ENCODE results near the gene PIGU. TPM values are rescaled to one million over a fixed set of nuclear protein-coding genes. Genes with fewer than 3 reads are reported as not detected.

The PIGU gene
- total and polyA plus RNA-seq, 5 experiments from 2014 or later, result 11.4 to 25.4 (median 18.3) TPM

DNA sequence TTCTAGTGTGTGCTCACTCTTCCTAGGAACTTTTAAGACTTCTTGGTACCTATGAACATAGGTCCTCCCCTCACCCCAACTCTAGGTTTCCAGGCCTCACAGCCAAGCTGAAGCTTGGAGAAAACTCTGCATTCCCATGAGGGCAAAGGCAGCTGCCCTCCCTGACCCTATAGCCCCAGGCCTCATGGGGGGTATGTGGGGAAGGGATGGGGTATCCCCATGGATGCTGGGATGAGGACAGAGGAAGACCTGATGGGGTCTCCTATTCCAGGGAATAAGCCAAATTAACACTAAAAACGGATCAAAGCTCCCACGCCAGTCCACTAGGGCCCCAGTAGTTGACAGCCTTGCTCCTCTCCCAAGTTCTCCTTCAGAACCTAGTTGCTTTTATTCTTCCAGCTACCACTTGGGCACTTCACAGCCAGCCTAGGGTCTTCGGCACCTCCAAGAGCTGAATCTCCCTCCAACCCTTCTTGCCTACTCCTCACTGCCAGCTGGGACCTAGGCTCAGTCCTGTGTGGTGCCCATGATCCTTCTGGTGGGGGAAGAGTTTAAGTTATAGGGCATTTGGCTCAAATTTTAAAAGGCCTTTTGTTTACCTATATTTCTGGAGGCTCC lies 35.0 kb upstream of the PIGU start:
- Mint-ChIP-seq H3K4me1 (peaks cover 14 to 19% (median 16%) of the 10 kb centered on the region in 4 donors), H3K27me3 (no peaks in the 10 kb centered on the region), H3K9me3 (no peaks in the 10 kb centered on the region), H3K4me3 (peak overlapping the region in 2 of 10 donors; percentile 14 to 30), H3K36me3 (peaks cover 0 to 21% (median 0%) of the 10 kb centered on the region in 3 donors), H3K27ac (peak overlapping the region in 3 of 10 donors; percentile 2 to 69 (median 33))
- DNase-seq (no peak), ATAC-seq (no peak)
- POLR2A ChIA-PET, result no interaction called here

DNA sequence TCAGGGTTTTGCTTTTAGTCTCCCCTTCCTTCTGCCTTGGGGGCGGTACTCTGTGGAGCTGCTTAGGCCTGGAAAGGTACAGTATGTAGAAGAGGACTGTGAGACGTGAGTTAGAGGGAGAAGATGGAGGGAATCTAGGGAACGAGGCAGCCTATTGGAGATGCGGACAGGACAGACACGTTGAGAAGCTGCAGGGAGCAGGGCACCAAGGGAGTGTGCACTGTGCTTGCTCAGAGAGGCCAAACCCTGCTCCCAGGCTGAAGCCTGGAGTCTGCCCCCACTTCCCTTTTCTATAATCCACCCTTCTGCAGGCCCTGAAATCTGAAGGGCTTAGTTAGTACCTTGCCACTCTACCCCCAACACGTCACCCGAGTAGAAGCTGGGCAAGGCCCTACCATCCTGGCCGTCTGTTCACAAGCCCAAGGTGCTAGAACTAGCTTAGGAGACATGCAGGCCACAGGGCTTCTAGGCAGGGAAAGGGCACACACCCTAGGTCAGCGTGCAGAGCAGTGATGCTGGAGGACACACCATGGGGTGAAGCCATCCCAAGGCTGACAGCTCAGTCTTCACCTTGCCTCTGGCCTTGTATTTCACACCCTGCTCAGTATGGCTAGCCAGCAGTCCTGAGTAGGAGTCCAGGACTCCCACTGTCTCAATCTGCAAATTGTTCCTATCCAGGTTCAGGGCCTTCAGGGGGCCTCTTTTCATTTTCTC lies 34.1 kb upstream of the PIGU start:
- H3K36me3 Mint-ChIP-seq, result peaks cover 0 to 21% (median 0%) of the 10 kb centered on the region in 3 donors
- ATAC-seq, result no peak
- H3K9me3 Mint-ChIP-seq, result no peaks in the 10 kb centered on the region
- no peak for DNase-seq
- peaks cover 14 to 19% (median 16%) of the 10 kb centered on the region in 4 donors for H3K4me1 Mint-ChIP-seq
- H3K27me3 Mint-ChIP-seq, result no peaks in the 10 kb centered on the region
- POLR2A ChIA-PET, result interaction anchor here (0.5 to 1.0 kb wide), 2 partner anchors 10 to 85 kb away, joined by 3 to 4 read pairs; no protein-coding TSS in a partner anchor
- peak overlapping the region; percentile 72 to 92 (median 84) for H3K4me3 Mint-ChIP-seq
- H3K27ac Mint-ChIP-seq, result peak overlapping the region in 5 of 10 donors; percentile 74 to 100 (median 81)

DNA sequence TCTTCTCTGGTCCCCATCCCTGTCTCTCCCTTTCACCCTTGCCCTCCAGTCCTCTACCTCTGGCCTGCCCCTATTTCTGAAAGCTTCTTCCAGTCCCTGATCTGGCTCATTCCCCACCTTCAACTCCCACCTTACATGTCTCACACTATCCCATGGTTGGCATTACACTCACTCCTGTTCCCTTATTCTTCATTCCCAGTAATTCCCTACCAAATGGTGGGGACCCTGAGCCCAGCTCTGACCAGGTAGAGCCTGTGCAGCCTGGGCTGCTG lies 33.6 kb upstream of the PIGU start:
- H3K4me3 Mint-ChIP-seq, result peak overlapping the region; percentile 72 to 92 (median 84)
- POLR2A ChIA-PET, result interaction anchor here (0.5 to 1.0 kb wide), 2 partner anchors 10 to 85 kb away, joined by 3 to 4 read pairs; no protein-coding TSS in a partner anchor
- no peak for DNase-seq
- H3K4me1 Mint-ChIP-seq, result peaks cover 14 to 20% (median 16%) of the 10 kb centered on the region in 4 donors
- H3K27ac Mint-ChIP-seq, result peak overlapping the region in 9 of 10 donors; percentile 39 to 100 (median 80)
- H3K9me3 Mint-ChIP-seq, result no peaks in the 10 kb centered on the region
- no peak for ATAC-seq
- H3K27me3 Mint-ChIP-seq, result no peaks in the 10 kb centered on the region
- peaks cover 0 to 19% (median 0%) of the 10 kb centered on the region in 3 donors for H3K36me3 Mint-ChIP-seq

DNA sequence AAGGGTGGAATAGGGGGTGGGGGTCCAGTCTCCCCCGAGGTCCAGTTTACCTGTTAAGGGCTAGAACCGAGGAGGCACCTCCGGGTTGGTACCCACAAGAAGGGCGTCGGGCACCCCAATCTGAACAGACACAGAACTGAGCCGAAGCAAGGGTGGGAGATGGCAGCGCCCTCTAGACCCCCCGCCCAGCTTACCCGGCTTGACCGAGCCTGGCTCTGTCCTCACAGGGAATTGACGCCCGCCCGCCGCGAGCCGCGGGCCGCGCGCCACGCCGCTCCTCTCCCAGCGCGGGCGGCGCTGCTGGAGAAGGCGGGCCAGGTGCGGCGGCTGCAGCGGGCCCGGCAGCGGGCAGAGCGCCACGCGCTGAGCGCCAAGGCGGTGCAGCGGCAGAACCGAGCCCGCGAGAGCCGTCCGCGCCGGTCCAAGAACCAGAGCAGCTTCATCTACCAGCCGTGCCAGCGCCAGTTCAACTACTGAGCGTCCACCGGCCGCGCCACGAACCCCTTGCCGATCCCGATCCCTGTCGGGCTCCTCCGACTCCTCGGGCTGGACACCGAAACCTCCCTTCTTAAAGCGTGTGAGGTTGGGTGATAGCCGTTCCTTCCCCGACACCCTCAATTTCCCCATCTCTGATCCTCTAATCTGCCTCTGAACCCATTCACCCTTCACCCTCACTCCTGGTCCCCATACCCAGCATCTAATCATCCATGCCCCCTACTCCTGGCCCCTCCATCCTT lies 33.1 kb upstream of the PIGU start:
- no peaks in the 10 kb centered on the region for H3K27me3 Mint-ChIP-seq
- DNase-seq (peak in 6 of 10 donors; percentile 39 to 73 (median 56)), ATAC-seq (peak; percentile 38 to 49)
- peak overlapping the region; percentile 72 to 100 (median 93) for H3K27ac Mint-ChIP-seq
- peaks cover 14 to 25% (median 18%) of the 10 kb centered on the region in 4 donors for H3K4me1 Mint-ChIP-seq
- no peaks in the 10 kb centered on the region for H3K9me3 Mint-ChIP-seq
- POLR2A ChIA-PET, result interaction anchor here (1.0 to 3.6 kb wide), 3 partner anchors 11 to 194 kb away, joined by 3 to 12 read pairs (median 5); partner anchors contain the start of genes DYNLRB1 and PIGU
- peak overlapping the region; percentile 72 to 93 (median 87) for H3K4me3 Mint-ChIP-seq
- H3K36me3 Mint-ChIP-seq, result peaks cover 0 to 15% (median 0%) of the 10 kb centered on the region in 3 donors

DNA sequence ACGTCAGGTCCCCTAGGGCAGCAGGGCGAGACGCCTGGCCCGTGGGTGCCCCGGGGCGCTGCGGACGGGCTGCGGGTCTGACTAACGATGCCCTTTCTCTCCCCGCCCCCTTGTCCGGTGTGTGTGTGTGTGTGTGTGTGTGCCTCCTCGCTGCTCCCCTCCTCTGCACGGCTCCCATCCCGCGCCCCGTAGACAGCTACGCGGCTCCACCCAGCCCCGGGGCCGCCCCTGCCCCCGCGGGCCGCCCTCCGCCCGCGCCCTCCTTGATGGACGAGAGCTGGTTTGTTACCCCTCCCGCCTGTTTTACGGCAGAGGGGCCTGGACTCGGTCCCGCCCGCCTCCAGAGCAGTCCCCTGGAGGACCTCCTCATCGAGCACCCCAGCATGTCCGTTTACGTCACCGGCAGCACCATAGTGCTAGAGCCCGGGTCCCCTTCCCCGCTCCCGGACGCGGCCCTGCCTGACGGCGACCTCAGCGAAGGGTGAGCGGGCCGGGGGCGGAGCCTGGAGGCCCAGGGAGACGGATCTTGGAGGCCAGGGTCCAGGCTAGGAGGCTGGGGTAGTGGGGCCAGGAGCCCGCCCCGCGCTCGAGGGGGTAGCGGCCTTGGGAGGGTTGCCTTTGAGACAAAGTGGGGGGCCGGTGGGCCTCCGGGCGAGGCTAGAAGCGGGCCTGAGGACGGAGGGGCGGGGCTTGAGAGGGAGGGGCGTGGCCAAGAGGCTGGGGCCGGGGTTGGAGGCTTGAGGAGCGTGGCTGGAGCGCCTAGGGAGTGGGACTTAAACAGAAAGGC lies 32.3 kb upstream of the PIGU start:
- H3K4me1 Mint-ChIP-seq, result peaks cover 17 to 31% (median 23%) of the 10 kb centered on the region in 4 donors
- peak overlapping the region; percentile 72 to 93 (median 87) for H3K4me3 Mint-ChIP-seq
- POLR2A ChIA-PET, result interaction anchor here (0.7 to 3.6 kb wide), 4 partner anchors 32 to 397 kb away, joined by 3 to 12 read pairs (median 4); partner anchors contain the start of genes DYNLRB1 and PIGU
- H3K27me3 Mint-ChIP-seq, result no peaks in the 10 kb centered on the region
- peaks cover 0 to 7% (median 0%) of the 10 kb centered on the region in 3 donors for H3K36me3 Mint-ChIP-seq
- no peaks in the 10 kb centered on the region for H3K9me3 Mint-ChIP-seq
- peak; percentile 63 to 93 (median 80) for DNase-seq
- ATAC-seq, result peak; percentile 60 to 63
- peak overlapping the region; percentile 53 to 100 (median 93) for H3K27ac Mint-ChIP-seq

DNA sequence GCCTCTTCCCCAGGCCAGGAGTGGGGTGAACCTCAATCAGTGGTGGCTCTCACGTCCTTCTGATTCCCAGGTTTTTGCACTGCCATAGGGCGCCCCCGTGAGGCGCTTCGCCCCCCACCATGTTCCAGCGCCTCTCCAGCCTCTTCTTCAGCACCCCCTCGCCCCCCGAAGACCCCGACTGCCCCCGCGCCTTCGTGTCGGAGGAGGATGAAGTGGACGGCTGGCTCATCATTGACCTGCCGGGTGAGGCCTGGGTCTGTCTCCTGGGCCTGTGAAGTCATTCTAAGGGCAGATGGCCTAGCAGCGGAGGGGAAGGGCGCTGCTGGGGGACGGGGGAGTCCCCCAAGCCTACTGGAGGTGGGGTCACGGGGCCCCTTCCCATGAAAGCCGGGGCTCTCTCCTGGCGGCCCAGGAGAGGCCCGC lies 31.7 kb upstream of the PIGU start:
- ATAC-seq (peak; percentile 16 to 18), DNase-seq (peak; percentile 46 to 80 (median 61))
- POLR2A ChIA-PET, result interaction anchor here (0.9 to 3.6 kb wide), 4 partner anchors 31 to 406 kb away, joined by 3 to 12 read pairs (median 4); partner anchors contain the start of genes AHCY, DYNLRB1 and PIGU
- Mint-ChIP-seq H3K36me3 (peaks cover 0 to 4% (median 0%) of the 10 kb centered on the region in 3 donors), H3K27me3 (no peaks in the 10 kb centered on the region), H3K4me3 (peak overlapping the region; percentile 72 to 93 (median 87)), H3K9me3 (no peaks in the 10 kb centered on the region), H3K27ac (peak overlapping the region in 9 of 10 donors; percentile 57 to 100 (median 93)), H3K4me1 (peaks cover 19 to 35% (median 25%) of the 10 kb centered on the region in 4 donors)

DNA sequence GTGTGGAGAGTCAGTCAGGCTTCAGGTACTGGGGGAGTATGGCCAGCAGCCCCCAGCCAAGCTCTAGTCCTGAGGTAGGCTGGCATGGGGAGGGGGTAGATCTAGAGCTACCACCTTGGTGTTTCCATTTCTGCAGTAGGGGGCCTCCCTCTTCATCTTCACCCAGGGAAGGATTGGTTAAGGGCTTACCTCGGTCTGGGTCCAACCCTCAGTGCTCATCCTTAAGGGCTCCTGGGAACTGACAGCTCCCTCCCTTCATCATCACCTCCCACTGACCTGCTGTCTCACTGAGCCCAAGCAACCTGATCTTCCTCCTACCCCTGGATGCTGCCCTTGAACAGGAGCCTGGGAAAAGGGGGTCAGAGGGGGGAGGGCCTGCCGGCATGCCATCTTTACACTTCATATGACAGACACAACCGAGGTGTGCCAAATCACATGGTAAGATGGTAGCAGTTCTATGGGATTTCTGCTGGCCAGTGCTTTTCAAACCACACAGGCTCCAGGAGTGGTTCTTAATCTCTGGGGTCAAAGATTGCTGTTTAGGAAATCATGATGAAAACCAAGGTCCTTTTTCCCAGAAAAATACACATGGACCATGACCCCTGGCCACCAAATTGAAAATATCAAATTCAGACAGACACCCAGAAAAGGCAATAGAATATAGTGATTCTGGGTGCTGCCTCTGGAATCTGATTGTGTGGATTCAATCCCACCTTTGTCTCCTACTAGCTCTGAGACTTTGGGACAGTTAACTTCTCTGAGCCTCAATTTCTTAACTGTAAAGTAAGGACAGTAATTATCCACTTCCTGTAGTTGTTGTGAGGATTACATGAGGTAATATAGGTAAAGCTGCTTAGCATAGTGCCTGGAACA lies 30.3 kb upstream of the PIGU start:
- peak overlapping the region in 6 of 10 donors; percentile 48 to 100 (median 90) for H3K27ac Mint-ChIP-seq
- peak overlapping the region in 2 of 10 donors; percentile 3 to 86 for H3K4me3 Mint-ChIP-seq
- POLR2A ChIA-PET, result interaction anchor here (3.6 kb wide), 1 partner anchor 30 kb away, joined by 12 read pairs; the partner anchor contains the start of gene PIGU
- peaks cover 0 to 3% (median under 1%) of the 10 kb centered on the region in 5 donors for H3K27me3 Mint-ChIP-seq
- ATAC-seq, result no peak
- DNase-seq, result no peak
- no peaks in the 10 kb centered on the region for H3K9me3 Mint-ChIP-seq
- H3K36me3 Mint-ChIP-seq, result no peaks in the 10 kb centered on the region
- peaks cover 24 to 47% (median 28%) of the 10 kb centered on the region in 4 donors for H3K4me1 Mint-ChIP-seq

DNA sequence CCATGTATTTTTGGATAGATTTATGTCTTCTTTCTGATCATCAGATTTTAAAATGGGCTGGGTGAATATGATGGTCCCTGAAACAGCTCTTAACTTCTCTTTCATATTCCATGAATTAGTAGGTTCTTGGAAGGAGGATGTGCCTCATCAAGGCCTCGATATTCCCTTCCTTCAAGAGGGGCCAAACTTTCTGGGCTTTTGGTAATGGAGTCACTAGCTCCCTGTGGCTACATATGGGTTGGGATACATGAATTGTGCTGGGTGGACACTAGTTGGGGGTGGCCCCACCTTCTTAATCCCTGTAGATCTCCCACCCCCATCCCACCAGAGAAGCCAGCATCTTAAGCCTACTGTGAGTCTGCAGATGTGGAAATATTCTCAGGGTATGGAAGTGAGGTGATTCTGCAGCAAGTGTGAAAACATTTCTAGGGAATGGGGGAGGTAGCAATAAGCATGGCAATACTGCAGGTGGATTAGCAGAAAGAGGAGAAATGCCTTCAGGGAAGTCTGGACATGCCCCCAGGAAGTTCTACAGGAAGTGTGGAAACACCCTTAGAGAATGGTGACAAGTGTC lies 29.5 kb upstream of the PIGU start:
- DNase-seq (no peak), ATAC-seq (no peak)
- no peaks in the 10 kb centered on the region for H3K36me3 Mint-ChIP-seq
- H3K4me1 Mint-ChIP-seq, result peaks cover 24 to 47% (median 28%) of the 10 kb centered on the region in 4 donors
- H3K27me3 Mint-ChIP-seq, result peaks cover 0 to 10% (median 5%) of the 10 kb centered on the region in 5 donors
- no peaks in the 10 kb centered on the region for H3K9me3 Mint-ChIP-seq
- H3K27ac Mint-ChIP-seq, result peak overlapping the region in 9 of 10 donors; percentile 18 to 100 (median 96)
- POLR2A ChIA-PET, result interaction anchor here (3.6 kb wide), 1 partner anchor 29 kb away, joined by 12 read pairs; the partner anchor contains the start of gene PIGU
- peak overlapping the region in 4 of 10 donors; percentile 2 to 50 (median 12) for H3K4me3 Mint-ChIP-seq

DNA sequence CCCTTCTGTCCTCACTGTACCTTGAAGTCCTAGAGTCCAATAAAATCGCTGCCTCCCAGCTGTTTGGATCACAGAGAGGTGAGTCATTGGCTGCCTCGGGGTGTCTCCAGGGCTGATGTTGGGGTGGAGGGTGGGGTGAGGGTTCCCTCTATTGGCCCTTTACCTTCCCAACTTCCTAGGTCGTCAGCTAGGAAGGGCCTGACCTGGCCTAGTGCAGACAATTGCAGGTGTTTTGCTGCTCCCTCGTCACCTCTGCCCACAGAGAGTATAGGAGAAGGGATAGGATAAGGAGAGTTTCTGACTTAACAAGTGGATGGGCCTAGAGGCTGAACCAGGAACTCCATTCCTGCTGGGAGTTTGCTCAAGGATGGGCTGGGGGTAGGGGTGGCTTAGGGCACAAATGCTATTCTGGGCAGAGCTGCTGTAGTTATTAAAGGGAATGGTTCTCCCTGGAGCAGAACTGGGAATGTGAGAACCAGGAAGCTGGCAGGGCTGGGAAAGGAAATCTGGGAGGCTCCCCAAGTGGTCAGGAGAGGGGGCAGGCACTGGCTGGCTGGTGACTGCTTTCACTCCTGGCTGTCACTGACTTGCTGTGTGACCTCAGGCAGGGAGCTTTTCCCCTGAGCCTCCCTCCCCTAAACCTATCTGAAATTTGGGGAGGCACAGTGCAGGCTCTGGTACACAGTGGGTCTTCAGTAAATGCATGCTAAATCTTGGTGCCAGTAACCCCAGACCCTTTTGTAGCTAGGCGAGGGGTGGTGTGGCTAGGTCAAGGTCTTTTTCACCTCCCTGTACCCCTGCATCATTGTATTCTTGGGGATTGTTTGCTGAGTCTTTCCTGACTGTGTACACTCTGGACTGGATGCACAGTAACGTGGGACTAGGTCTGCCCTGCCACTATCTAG lies 28.8 kb upstream of the PIGU start:
- Mint-ChIP-seq H3K9me3 (no peaks in the 10 kb centered on the region), H3K36me3 (no peaks in the 10 kb centered on the region), H3K27me3 (peaks cover 0 to 10% (median 5%) of the 10 kb centered on the region in 5 donors), H3K27ac (peak overlapping the region; percentile 73 to 100 (median 98)), H3K4me3 (peak overlapping the region; percentile 84 to 98 (median 90)), H3K4me1 (peaks cover 21 to 44% (median 27%) of the 10 kb centered on the region in 4 donors)
- POLR2A ChIA-PET, result interaction anchor here (0.7 to 1.1 kb wide), 3 partner anchors 28 to 75 kb away, joined by 3 to 4 read pairs (median 3); partner anchors contain the start of gene PIGU
- ATAC-seq, result no peak
- DNase-seq, result no peak
